Measurements from ENCODE around the gene HMMR.
A peak's percentile ranks its signal among the peaks of the same experiment; 100 is the strongest.
"Not testable (repeated sequence)": the region's sequence is repeated elsewhere in the genome, so short reads cannot be mapped to it uniquely, and the experiment has no call there.

Gene HMMR

DNA sequence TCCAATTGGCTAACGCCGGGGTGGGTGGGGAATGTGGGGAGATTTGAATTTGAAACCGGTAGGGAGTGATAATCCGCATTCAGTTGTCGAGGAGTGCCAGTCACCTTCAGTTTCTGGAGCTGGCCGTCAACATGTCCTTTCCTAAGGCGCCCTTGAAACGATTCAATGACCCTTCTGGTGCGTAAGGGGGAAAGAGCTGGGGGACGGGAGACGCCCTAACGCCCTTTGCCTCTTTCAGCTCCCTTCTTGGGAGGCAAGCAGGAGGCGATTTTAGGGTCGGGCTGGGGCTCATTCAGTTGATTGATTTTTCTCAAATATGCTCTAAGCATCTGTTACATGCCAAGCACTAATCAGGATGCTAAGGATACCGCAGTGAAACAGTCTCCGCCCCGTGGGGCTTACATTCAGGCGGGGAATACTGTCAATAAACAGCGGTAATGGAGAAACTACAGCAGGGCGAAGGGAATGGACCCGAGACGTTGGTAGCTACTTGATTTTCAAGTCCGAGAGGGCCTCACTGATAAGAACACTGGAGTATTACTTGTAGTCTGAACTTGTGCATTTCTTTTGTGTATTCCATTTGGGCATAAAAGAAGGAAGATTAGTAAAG is at the start of gene HMMR:
Gene HMMR (plus strand): TSS at position 71 of the 610 bp plus-strand sequence. CDS start 61 bp downstream, at position 132.
- no peak for DNase-seq (ENCODE audit: low spot score)

DNA sequence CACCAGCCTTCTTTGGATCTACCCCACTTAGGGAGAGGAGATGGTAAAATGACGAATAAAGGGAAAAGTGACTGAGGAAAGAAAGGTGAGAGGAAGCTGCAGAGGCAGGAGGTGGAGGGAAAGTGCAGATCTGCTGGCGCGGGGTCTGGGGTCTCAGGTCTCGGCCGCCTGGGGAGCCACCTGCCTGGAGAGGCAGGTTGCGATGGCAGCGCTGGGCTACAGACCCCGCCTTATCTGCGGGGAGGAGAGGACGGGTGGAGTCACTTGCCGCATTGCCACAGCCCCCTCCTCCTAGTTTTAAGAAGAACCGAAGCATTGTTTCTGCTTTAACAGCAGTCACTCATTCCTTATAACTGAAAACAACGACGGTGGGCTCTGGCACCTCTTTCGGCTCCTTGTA is 44.8 kb upstream of the HMMR start:
- DNase-seq (ENCODE audit: low spot score): not testable (repeated sequence)

GRCh38 chr5:163424836-163425235 is 35.6 kb upstream of the HMMR start:
- DNase-seq (ENCODE audit: low spot score): no peak

GRCh38 chr5:163426128-163426527 is 34.3 kb upstream of the HMMR start:
- DNase-seq (ENCODE audit: low spot score): not testable (repeated sequence)

GRCh38 chr5:163432544-163432943 is 27.9 kb upstream of the HMMR start:
- no peak for DNase-seq (ENCODE audit: low spot score)

- no peak for DNase-seq (ENCODE audit: low spot score)
Observed at GRCh38 chr5:163433271-163433670, 27.2 kb upstream of the HMMR start.

DNA sequence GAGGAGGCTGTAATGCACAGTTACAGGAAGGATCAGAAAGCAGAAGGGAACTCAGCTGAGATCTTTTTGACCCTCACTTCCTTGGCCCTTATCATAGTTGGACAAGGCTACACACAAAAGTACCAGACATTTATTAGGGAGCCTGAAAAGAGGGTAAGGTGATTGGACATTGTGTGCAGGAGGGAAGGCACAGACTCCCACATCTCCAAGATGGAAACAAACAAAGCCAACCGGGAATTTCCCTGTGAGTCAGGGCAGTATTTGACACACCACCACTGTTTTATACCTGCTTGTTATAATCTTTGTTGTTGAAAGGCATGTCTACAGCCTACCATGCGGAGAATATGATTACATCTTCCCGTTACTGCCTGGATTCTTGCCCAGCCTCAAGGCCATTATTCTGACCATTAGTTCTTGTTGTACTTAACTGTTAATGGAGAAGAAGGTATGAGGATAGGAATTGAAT is 26.0 kb upstream of the HMMR start:
- no peak for DNase-seq (ENCODE audit: low spot score)

GRCh38 chr5:163436515-163436914 is 23.9 kb upstream of the HMMR start:
- no peak for DNase-seq (ENCODE audit: low spot score)

DNA sequence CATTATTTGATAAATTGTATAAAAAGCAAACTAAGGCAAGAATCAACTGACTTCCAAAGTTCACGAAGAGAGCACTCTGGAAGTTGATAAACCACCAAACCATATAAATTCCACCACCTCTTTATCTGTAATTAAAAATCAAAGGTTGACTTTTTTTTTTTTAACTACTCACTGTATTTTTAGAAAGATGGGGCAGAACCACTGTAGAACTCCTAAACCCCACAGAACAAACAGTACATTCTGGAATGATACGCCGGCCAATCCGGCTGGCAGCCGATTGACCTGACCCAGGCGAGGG is 23.5 kb upstream of the HMMR start:
- DNase-seq (ENCODE audit: low spot score): no peak

DNA sequence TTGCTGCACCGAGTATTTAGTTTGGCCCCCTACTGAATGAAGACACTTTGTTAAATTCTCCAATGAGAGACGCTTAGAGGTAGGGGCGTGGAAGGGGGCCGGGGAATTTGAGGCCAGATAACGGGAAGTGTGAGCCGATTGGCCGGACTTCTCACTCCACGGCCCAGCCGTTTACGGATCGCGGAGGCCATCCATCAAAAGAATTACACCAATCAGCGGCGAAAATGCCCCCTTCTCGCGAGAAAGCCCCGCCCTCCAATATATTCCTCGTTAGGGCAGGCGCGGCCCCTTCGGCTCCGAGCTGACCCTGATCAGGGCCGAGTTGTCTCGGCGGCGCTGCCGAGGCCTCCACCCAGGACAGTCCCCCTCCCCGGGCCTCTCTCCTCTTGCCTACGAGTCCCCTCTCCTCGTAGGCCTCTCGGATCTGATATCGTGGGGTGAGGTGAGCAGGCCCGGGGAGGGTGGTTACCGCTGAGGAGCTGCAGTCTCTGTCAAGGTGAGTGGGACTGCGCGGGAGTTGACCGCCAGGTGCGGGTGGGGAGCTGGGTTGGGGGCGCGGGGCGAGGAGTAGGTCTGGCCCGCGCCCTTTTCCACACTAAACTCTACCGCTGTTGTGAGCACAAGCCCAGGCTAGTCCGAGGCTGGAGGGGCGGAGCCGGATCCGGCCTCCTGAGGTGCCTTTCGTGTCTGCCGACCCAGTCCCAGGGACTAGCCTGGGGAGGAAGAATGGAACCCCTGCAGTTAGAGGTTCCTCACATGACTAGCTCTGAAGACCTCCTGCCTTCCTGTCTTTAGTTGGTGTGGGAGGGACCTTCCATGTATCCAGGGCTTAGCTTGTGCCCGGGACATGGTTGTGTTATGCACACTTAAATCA is 22.9 kb upstream of the HMMR start, which contains the start of gene CCNG1:
Gene CCNG1 (plus strand): TSS at position 287 of the 874 bp plus-strand sequence. CDS start 1,662 bp downstream, outside the sequence.
- peak; percentile 67 for DNase-seq (ENCODE audit: low spot score)

GRCh38 chr5:163439092-163439425 is 21.4 kb upstream of the HMMR start:
- DNase-seq (ENCODE audit: low spot score): no peak

DNA sequence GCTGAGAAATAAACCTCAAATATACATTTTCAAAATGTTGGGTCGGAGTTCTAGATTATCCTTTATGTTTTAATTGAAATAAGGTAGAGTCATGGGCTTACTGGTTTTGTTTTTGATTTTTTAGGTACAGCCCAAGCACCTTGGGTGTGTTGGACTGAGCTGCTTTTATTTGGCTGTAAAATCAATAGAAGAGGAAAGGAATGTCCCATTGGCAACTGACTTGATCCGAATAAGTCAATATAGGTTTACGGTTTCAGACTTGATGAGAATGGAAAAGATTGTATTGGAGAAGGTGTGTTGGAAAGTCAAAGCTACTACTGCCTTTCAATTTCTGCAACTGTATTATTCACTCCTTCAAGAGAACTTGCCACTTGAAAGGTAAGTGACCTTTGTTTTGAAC is 19.5 kb upstream of the HMMR start:
- no peak for DNase-seq (ENCODE audit: low spot score)

GRCh38 chr5:163444526-163444925 is 15.9 kb upstream of the HMMR start:
- DNase-seq (ENCODE audit: low spot score): no peak

DNA sequence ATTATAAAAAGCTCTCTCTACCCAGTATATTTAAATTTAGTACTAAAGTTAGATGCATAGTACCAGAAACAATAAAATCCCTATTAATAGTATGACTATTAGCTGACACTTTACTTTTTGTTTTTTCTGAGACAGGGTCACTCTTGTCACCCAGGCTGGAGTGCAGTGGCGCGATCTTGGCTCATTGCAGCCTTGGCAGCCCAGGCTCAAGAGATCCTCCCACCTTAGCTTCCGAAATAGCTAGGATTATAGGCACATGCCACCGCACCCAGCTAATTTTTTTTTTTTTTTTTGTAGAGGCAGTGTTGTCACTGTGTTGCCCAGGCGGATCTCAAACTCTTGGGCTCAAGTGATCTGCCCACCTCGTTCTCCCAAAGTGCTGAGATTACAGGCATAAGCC is 15.1 kb upstream of the HMMR start:
- no peak for DNase-seq (ENCODE audit: low spot score)

- no peak for DNase-seq (ENCODE audit: low spot score)
Observed at GRCh38 chr5:163447191-163447590, 13.2 kb upstream of the HMMR start.

DNA sequence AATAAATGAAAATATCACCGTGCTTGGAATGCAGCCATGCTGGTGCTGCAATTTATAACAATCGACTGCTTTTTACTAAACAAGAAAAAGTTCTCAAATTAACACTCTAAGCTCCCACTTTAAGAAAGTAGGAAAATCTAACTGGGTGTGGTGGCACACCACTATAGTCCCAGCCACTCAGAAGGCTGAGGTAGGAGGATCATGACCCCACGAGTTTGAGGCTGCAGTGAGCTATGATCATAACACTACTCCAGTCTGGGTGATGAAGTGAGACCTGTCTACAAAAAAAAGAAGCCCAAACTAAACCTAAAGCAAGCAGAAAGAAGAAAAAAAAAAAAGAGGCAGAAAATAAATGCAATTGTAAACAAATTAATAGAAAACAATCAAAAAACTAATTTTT is 12.6 kb upstream of the HMMR start:
- DNase-seq (ENCODE audit: low spot score): no peak

GRCh38 chr5:163448491-163448890 is 11.9 kb upstream of the HMMR start:
- no peak for DNase-seq (ENCODE audit: low spot score)

GRCh38 chr5:163451489-163451888 is 8.9 kb upstream of the HMMR start:
- no peak for DNase-seq (ENCODE audit: low spot score)

DNA sequence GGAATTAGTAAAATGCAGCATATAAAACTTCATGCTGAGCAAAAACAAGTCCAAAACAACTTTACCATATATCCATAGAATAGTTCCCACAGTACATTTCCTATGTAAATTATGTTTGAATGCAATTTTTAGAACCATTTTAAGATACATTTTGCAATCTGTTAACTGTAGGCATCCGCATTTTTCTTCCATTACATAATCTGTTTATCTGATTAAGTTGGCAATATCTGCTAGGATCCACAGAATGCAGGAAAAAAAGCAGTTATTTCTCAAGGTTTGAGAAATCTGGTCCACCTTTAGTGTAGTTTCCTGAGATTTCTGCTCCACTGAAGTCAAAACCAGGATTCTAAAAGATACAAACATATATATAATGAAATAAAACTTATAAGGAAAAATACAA is 6.7 kb upstream of the HMMR start:
- DNase-seq (ENCODE audit: low spot score): no peak

- DNase-seq (ENCODE audit: low spot score): not testable (repeated sequence)
Observed at GRCh38 chr5:163455406-163455805, 5.0 kb upstream of the HMMR start.

DNA sequence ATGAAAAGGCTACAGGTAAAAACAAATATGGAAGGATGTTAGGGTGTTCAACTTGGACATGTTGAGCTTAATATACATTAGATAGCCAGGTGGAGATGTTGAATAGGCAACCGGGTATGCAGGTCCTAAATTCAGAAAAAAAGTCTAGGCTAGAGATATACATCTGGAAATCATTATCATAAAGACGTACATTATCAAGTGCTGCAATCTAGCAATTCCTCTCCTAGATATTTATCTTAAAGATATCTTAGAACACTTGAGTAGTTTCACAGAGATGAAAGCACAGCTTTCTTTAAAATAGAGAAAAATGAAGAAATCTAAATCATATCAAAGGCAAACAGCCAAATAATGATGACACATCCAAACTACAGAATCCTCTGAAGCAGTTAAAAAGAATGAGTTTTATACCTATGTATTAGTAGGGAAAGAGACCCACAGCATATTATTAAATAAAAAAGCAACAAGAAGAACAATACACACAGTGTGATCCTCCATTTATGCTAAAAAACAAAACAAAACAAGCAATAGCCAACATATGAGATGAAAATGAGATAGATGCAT is 4.3 kb upstream of the HMMR start:
- no peak for DNase-seq (ENCODE audit: low spot score)

GRCh38 chr5:163456840-163457239 is 3.6 kb upstream of the HMMR start:
- no peak for DNase-seq (ENCODE audit: low spot score)

DNA sequence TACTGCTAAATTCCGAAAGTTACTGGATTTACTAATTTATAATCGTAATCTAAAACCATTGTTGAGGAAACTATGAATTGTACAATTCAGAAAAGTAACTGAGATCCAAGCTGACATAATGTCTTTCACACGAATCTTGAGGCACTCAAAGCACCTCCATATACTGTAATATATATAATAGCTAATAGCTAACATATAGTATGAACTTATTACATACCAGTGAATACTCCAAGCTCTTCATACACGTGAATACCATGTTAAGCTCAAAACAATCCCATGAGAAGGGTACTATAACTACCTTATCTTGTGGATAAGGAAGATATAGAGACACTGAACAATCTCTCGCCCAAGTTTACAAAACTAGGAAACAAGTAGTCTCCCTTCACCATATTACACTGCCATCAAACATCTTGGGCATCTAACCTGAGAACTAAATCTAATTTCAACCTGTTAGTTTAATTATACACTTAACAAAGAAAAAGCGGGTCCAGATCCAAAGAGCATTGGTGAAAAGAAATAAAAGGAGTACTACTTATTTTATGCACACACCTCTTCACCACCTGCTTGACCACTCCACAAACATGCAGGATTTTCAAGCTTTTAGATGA is 1.6 kb upstream of the HMMR start:
- DNase-seq (ENCODE audit: low spot score): no peak
